22Rv1 (cell line): Measurements from ENCODE around the gene CLEC16A.
A peak's percentile ranks its signal among the peaks of the same experiment; 100 is the strongest.
"Not testable (repeated sequence)": the region's sequence is repeated elsewhere in the genome, so short reads cannot be mapped to it uniquely, and the experiment has no call there.

Experiments used
- H3K27ac ChIP-seq: fragments of 450-650 bp; 2 replicates; pipeline ENCODE4 v1.5.1; 2017
- CTCF ChIP-seq: fragments of 450-650 bp; IDR thresholded peaks from 2 replicates; pipeline ENCODE4 v1.5.1; 2017; ENCODE audit warnings: mild to moderate bottlenecking
- ZFX ChIP-seq: fragments of 450-650 bp; IDR thresholded peaks from 2 replicates; pipeline ENCODE4 v1.6.1; 2017; ENCODE audit warnings: antibody characterized with exemption, borderline replicate concordance

Gene CLEC16A

GRCh38 chr16:10965440-10966061, 21.2 kb downstream of the CLEC16A start:
- no peak for TF ChIP-seq CTCF
- H3K27ac ChIP-seq, result no peak overlapping the region

GRCh38 chr16:10966129-10966528, 21.8 kb downstream of the CLEC16A start:
- no peak overlapping the region for H3K27ac ChIP-seq
- TF ChIP-seq CTCF, result no peak
- no peak for TF ChIP-seq ZFX

- H3K27ac ChIP-seq, result not testable (repeated sequence)
Observed at GRCh38 chr16:10966559-10966958, 22.2 kb downstream of the CLEC16A start.

GRCh38 chr16:10967986-10968385, 23.6 kb downstream of the CLEC16A start:
- TF ChIP-seq CTCF, result no peak
- TF ChIP-seq ZFX, result no peak
- no peak overlapping the region for H3K27ac ChIP-seq

GRCh38 chr16:10968498-10968897, 24.1 kb downstream of the CLEC16A start:
- TF ChIP-seq ZFX (no peak), CTCF (no peak)
- no peak overlapping the region for H3K27ac ChIP-seq

GRCh38 chr16:10969615-10970014, 25.3 kb downstream of the CLEC16A start:
- TF ChIP-seq CTCF (no peak), ZFX (no peak)

GRCh38 chr16:10970065-10970464, 25.7 kb downstream of the CLEC16A start:
- TF ChIP-seq CTCF, result no peak
- no peak for TF ChIP-seq ZFX
- no peak overlapping the region for H3K27ac ChIP-seq

More at GRCh38 chr16:10969615-10970014, 25.3 kb downstream of the CLEC16A start:
- no peak overlapping the region for H3K27ac ChIP-seq

- TF ChIP-seq ZFX, result no peak
- peak; percentile 87 for TF ChIP-seq CTCF
- H3K27ac ChIP-seq, result no peak overlapping the region
Observed at GRCh38 chr16:10971560-10971961, 27.2 kb downstream of the CLEC16A start.
